H7 (cell line): ENCODE measurements around the gene CABS1. TPM values are rescaled to one million over a fixed set of nuclear protein-coding genes. Genes with fewer than 3 reads are reported as not detected.
A peak's percentile ranks its signal among the peaks of the same experiment; 100 is the strongest.

ENCODE experiments used
- DNase-seq: peaks from one replicate; pipeline ENCODE4 v3.0.0; 2012
- H3K27me3 ChIP-seq: 2 replicates; pipeline ENCODE4 v1.6.0; 2011; ENCODE audit warnings: mild to moderate bottlenecking, low read length; ENCODE audit not compliant: control insufficient read depth, insufficient read depth
- H3K36me3 ChIP-seq: replicated peaks from 2 replicates; pipeline ENCODE4 v1.5.1; 2011; ENCODE audit warnings: low read length; ENCODE audit not compliant: control insufficient read depth, insufficient read depth
- H3K4me3 ChIP-seq: 2 replicates; pipeline ENCODE4 v1.5.1; 2011; ENCODE audit warnings: low read depth, mild to moderate bottlenecking, control low read depth, low read length, moderate library complexity; ENCODE audit not compliant: insufficient read depth
- total RNA-seq: library from RNA; depleted of rRNA; stranded (reverse); fragments of >200 nt; shearing (Covaris generic); gene quantifications from 2 replicates; pipeline ENCODE4 v1.2.3, GENCODE V29; 2014; rRNA removed

Gene CABS1
- not detected in 2 replicates for total RNA-seq

- DNase-seq, result no peak
- no peaks in the 10 kb centered on the region for H3K36me3 ChIP-seq
- H3K27me3 ChIP-seq, result no peaks in the 10 kb centered on the region
- no peak within 1 kb of the TSS for H3K4me3 ChIP-seq
Measured at GRCh38 chr4:70334681-70335080, at the start of gene CABS1. CABS1 (plus strand) TSS chr4:70334981; CDS start chr4:70335040, 59 bp downstream.

- no peaks in the 10 kb centered on the region for H3K27me3 ChIP-seq
- H3K4me3 ChIP-seq, result no peak overlapping the region
- no peaks in the 10 kb centered on the region for H3K36me3 ChIP-seq
- no peak for DNase-seq
Measured at GRCh38 chr4:70288651-70289050, 46.1 kb upstream of the CABS1 start.

- no peaks in the 10 kb centered on the region for H3K36me3 ChIP-seq
- no peak overlapping the region for H3K4me3 ChIP-seq
- DNase-seq, result no peak
- no peaks in the 10 kb centered on the region for H3K27me3 ChIP-seq
Measured at GRCh38 chr4:70291341-70291740, 43.4 kb upstream of the CABS1 start.

- Histone ChIP-seq H3K4me3 (no peak overlapping the region), H3K27me3 (no peaks in the 10 kb centered on the region), H3K36me3 (no peaks in the 10 kb centered on the region)
- DNase-seq, result no peak
Measured at GRCh38 chr4:70297576-70297975, 37.2 kb upstream of the CABS1 start.

- Histone ChIP-seq H3K4me3 (no peak overlapping the region), H3K27me3 (no peaks in the 10 kb centered on the region), H3K36me3 (no peaks in the 10 kb centered on the region)
- no peak for DNase-seq
Measured at GRCh38 chr4:70298051-70298450, 36.7 kb upstream of the CABS1 start.

- Histone ChIP-seq H3K4me3 (no peak overlapping the region), H3K27me3 (no peaks in the 10 kb centered on the region), H3K36me3 (no peaks in the 10 kb centered on the region)
- DNase-seq, result no peak
Measured at GRCh38 chr4:70299643-70300042, 35.1 kb upstream of the CABS1 start.

GRCh38 chr4:70300215-70300614, 34.6 kb upstream of the CABS1 start:
- no peaks in the 10 kb centered on the region for H3K36me3 ChIP-seq
- DNase-seq, result no peak
- H3K27me3 ChIP-seq, result no peaks in the 10 kb centered on the region
- no peak overlapping the region for H3K4me3 ChIP-seq

GRCh38 chr4:70303090-70303489, 31.7 kb upstream of the CABS1 start:
- H3K27me3 ChIP-seq, result no peaks in the 10 kb centered on the region
- H3K4me3 ChIP-seq, result no peak overlapping the region
- no peak for DNase-seq
- H3K36me3 ChIP-seq, result no peaks in the 10 kb centered on the region

- DNase-seq, result no peak
- no peaks in the 10 kb centered on the region for H3K36me3 ChIP-seq
Measured at GRCh38 chr4:70305601-70306000, 29.2 kb upstream of the CABS1 start.

GRCh38 chr4:70306076-70306475, 28.7 kb upstream of the CABS1 start:
- H3K27me3 ChIP-seq, result no peaks in the 10 kb centered on the region
- no peaks in the 10 kb centered on the region for H3K36me3 ChIP-seq
- no peak for DNase-seq
- no peak overlapping the region for H3K4me3 ChIP-seq

More at GRCh38 chr4:70305601-70306000, 29.2 kb upstream of the CABS1 start:
- Histone ChIP-seq H3K4me3 (no peak overlapping the region), H3K27me3 (no peaks in the 10 kb centered on the region)

GRCh38 chr4:70313736-70314135, 21.0 kb upstream of the CABS1 start:
- DNase-seq, result peak; percentile 4

GRCh38 chr4:70315928-70316327, 18.9 kb upstream of the CABS1 start:
- Histone ChIP-seq H3K36me3 (no peaks in the 10 kb centered on the region), H3K27me3 (no peaks in the 10 kb centered on the region), H3K4me3 (no peak overlapping the region)
- DNase-seq, result no peak

More at GRCh38 chr4:70313736-70314135, 21.0 kb upstream of the CABS1 start:
- Histone ChIP-seq H3K27me3 (no peaks in the 10 kb centered on the region), H3K4me3 (no peak overlapping the region), H3K36me3 (no peaks in the 10 kb centered on the region)

- Histone ChIP-seq H3K27me3 (no peaks in the 10 kb centered on the region), H3K4me3 (no peak overlapping the region), H3K36me3 (no peaks in the 10 kb centered on the region)
- DNase-seq, result no peak
Measured at GRCh38 chr4:70326052-70326451, 8.7 kb upstream of the CABS1 start.

- H3K36me3 ChIP-seq, result no peaks in the 10 kb centered on the region
- no peak for DNase-seq
- H3K4me3 ChIP-seq, result no peak overlapping the region
- H3K27me3 ChIP-seq, result no peaks in the 10 kb centered on the region
Measured at GRCh38 chr4:70336043-70336442, 1.3 kb downstream of the CABS1 start.

- no peak for DNase-seq
- H3K36me3 ChIP-seq, result no peaks in the 10 kb centered on the region
Measured at GRCh38 chr4:70337886-70338420, 3.2 kb downstream of the CABS1 start.

GRCh38 chr4:70356185-70356584, 21.4 kb downstream of the CABS1 start:
- H3K27me3 ChIP-seq, result no peaks in the 10 kb centered on the region
- H3K36me3 ChIP-seq, result no peaks in the 10 kb centered on the region
- H3K4me3 ChIP-seq, result no peak overlapping the region
- DNase-seq, result no peak

More at GRCh38 chr4:70337886-70338420, 3.2 kb downstream of the CABS1 start:
- Histone ChIP-seq H3K4me3 (no peak overlapping the region), H3K27me3 (no peaks in the 10 kb centered on the region)
